ENCODE measurements around the gene LARGE2. TPM values are rescaled to one million over a fixed set of nuclear protein-coding genes. Genes with fewer than 3 reads are reported as not detected.

The LARGE2 gene
- total RNA-seq, 1 experiment from 2014 or later: 124 TPM

- Mint-ChIP-seq H3K4me3 (no peak overlapping the region), H3K27ac (peak overlapping the region; percentile 85), H3K9me3 (no peaks in the 10 kb centered on the region), H3K4me1 (no peaks in the 10 kb centered on the region; the same call in 1 of the 2 replicates), H3K27me3 (ENCODE audit: low read depth) (no peaks in the 10 kb centered on the region), H3K36me3 (0 out of 2 replicates have a peak, but pooled peaks cover 3% of the 10 kb centered on the region)
- DNase-seq (ENCODE audit: low spot score): no peak
- POLR2A ChIA-PET: interaction anchor here (0.7 to 1.0 kb wide), 2 partner anchors 15 to 42 kb away, joined by 3 to 4 read pairs; no protein-coding TSS in a partner anchor
- no peak for ATAC-seq
- CTCF ChIA-PET: interaction anchor here (1.4 to 2.0 kb wide), 2 partner anchors 27 to 35 kb away, joined by 4 to 5 read pairs; no protein-coding TSS in a partner anchor
- no peak for TF ChIP-seq ZNF219 (CRISPR knock-in tag; IDR thresholded peaks at IDR 0.05; ENCODE audit: borderline replicate concordance)
- TF ChIP-seq CDX4 (CRISPR knock-in tag; IDR thresholded peaks at IDR 0.05; ENCODE audit: borderline replicate concordance): no peak
Observed at GRCh38 chr11:45907911-45908370, 14.5 kb upstream of the LARGE2 start.

DNA sequence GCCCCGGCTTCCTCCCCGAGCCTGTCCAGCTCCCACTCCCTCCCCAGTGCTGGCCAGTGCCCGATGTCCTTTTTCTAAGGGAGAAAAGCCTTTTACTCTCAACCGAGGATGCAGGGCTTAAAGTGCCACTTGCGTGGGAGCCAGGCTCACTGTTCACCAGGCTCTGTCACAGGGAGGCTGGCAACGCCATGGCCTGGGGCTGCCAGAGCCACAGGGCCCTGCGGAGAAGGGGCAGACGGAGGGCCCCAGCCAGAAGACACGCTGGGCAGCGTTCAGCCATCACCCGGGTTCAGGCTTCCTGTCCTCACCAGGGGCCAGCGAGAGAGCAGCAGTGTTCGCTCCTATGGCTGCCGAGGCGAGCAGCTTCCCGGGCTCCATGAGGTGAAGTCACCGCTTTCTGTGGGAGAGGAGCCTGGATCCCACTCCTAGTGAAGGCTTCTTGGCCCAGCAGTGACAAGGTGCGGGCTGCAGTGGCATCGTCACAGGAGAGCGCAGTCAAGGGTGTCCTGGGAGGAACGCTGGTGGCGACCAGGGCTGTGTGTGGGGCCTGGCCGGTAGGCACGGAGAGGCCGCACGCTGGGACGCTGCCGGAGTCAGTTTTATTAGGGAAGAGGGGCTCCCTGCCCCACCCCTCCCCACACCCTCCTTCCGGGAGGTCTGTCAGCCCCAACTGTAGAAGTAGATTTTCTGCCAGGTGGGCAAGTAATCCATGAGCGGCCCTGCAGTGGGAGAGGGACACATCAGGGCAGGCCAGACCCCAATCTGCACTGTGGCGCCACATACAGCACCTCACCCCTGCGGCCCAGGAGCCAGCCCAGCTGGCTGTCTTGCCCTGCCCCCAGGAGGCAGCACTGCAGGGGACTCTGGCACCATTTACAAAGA is 12.6 kb upstream of the LARGE2 start:
- no peak for ATAC-seq
- Mint-ChIP-seq H3K27me3 (ENCODE audit: low read depth) (no peaks in the 10 kb centered on the region), H3K9me3 (no peaks in the 10 kb centered on the region), H3K4me3 (no peak overlapping the region), H3K36me3 (peaks cover 3% of the 10 kb centered on the region; the same call in 1 of the 2 replicates), H3K27ac (no peak overlapping the region), H3K4me1 (no peaks in the 10 kb centered on the region; the same call in 1 of the 2 replicates)
- POLR2A ChIA-PET: no interaction called here
- CTCF ChIA-PET: interaction anchor here (2.0 kb wide), 1 partner anchor 29 kb away, joined by 5 read pairs; no protein-coding TSS in a partner anchor
- TF ChIP-seq ATF2 (CRISPR knock-in tag; IDR thresholded peaks at IDR 0.05; ENCODE audit: borderline replicate concordance, low read depth): no peak
- no peak for TF ChIP-seq PRRX2 (CRISPR knock-in tag; IDR thresholded peaks at IDR 0.05)
- TF ChIP-seq SMAD3 (CRISPR knock-in tag; IDR thresholded peaks at IDR 0.05; ENCODE audit: borderline replicate concordance): no peak
- no peak for TF ChIP-seq GRHL2 (CRISPR knock-in tag; IDR thresholded peaks at IDR 0.05; ENCODE audit: insufficient replicate concordance, severe bottlenecking)
- no peak for TF ChIP-seq NR1H2 (CRISPR knock-in tag; IDR thresholded peaks at IDR 0.05)
- TF ChIP-seq ZBTB43 (CRISPR knock-in tag; IDR thresholded peaks at IDR 0.05): no peak
- no peak for TF ChIP-seq JUN (CRISPR knock-in tag; IDR thresholded peaks at IDR 0.05)
- TF ChIP-seq ZNF232 (CRISPR knock-in tag; IDR thresholded peaks at IDR 0.05): no peak
- TF ChIP-seq ZBTB21 (CRISPR knock-in tag; IDR thresholded peaks at IDR 0.05; ENCODE audit: borderline replicate concordance): no peak
- TF ChIP-seq, protein P1, sequence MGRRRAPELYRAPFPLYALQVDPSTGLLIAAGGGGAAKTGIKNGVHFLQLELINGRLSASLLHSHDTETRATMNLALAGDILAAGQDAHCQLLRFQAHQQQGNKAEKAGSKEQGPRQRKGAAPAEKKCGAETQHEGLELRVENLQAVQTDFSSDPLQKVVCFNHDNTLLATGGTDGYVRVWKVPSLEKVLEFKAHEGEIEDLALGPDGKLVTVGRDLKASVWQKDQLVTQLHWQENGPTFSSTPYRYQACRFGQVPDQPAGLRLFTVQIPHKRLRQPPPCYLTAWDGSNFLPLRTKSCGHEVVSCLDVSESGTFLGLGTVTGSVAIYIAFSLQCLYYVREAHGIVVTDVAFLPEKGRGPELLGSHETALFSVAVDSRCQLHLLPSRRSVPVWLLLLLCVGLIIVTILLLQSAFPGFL (CRISPR knock-in tag; IDR thresholded peaks at IDR 0.05; ENCODE audit: borderline replicate concordance): no peak
- TF ChIP-seq, protein P2, sequence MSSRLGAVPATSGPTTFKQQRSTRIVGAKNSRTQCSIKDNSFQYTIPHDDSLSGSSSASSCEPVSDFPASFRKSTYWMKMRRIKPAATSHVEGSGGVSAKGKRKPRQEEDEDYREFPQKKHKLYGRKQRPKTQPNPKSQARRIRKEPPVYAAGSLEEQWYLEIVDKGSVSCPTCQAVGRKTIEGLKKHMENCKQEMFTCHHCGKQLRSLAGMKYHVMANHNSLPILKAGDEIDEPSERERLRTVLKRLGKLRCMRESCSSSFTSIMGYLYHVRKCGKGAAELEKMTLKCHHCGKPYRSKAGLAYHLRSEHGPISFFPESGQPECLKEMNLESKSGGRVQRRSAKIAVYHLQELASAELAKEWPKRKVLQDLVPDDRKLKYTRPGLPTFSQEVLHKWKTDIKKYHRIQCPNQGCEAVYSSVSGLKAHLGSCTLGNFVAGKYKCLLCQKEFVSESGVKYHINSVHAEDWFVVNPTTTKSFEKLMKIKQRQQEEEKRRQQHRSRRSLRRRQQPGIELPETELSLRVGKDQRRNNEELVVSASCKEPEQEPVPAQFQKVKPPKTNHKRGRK (CRISPR knock-in tag; IDR thresholded peaks at IDR 0.05; ENCODE audit: borderline replicate concordance): no peak
- TF ChIP-seq ZNF423 (CRISPR knock-in tag; IDR thresholded peaks at IDR 0.05): no peak
- no peak for DNase-seq (ENCODE audit: low spot score)

Measured in WTC11 (cell line).